IPS DF 6.9 (cell line): ENCODE data around the gene RNF34.

Source experiments
- DNase-seq: peaks from one replicate; pipeline ENCODE4 v3.0.0-alpha.2; 2013; ENCODE audit warnings: low read depth, low spot score
- H3K27ac ChIP-seq: one replicate; pipeline ENCODE4 v1.5.1; 2013; ENCODE audit warnings: low read length, control low read depth
- H3K27me3 ChIP-seq: 2 replicates; pipeline ENCODE4 v1.6.1; 2013; ENCODE audit warnings: mild to moderate bottlenecking, low read length; ENCODE audit not compliant: control insufficient read depth, insufficient read depth
- H3K36me3 ChIP-seq: 2 replicates; pipeline ENCODE4 v1.6.1; 2013; ENCODE audit warnings: low read length; ENCODE audit not compliant: control insufficient read depth, insufficient read depth
- H3K4me1 ChIP-seq: 2 replicates; pipeline ENCODE4 v1.6.1; 2013; ENCODE audit warnings: low read length; ENCODE audit not compliant: control insufficient read depth, insufficient read depth
- H3K4me3 ChIP-seq: 2 replicates; pipeline ENCODE4 v1.5.1; 2013; ENCODE audit warnings: mild to moderate bottlenecking, low read length
- H3K9me3 ChIP-seq: 2 replicates; pipeline ENCODE4 v1.6.1; 2013; ENCODE audit warnings: low read length, inconsistent platforms; ENCODE audit not compliant: control insufficient read depth, insufficient read depth
- WGBS: extraction: QIAGEN DNeasy Blood & Tissue Kit; methylation state at CpG from one replicate; pipeline ENCODE4 v1.1.7; 2013; ENCODE audit warnings: mixed read lengths, missing lambda C conversion rate; ENCODE audit not compliant: insufficient read length, insufficient coverage; 5-methylcytosine and 5-hydroxymethylcytosine counted together

Gene RNF34

DNA sequence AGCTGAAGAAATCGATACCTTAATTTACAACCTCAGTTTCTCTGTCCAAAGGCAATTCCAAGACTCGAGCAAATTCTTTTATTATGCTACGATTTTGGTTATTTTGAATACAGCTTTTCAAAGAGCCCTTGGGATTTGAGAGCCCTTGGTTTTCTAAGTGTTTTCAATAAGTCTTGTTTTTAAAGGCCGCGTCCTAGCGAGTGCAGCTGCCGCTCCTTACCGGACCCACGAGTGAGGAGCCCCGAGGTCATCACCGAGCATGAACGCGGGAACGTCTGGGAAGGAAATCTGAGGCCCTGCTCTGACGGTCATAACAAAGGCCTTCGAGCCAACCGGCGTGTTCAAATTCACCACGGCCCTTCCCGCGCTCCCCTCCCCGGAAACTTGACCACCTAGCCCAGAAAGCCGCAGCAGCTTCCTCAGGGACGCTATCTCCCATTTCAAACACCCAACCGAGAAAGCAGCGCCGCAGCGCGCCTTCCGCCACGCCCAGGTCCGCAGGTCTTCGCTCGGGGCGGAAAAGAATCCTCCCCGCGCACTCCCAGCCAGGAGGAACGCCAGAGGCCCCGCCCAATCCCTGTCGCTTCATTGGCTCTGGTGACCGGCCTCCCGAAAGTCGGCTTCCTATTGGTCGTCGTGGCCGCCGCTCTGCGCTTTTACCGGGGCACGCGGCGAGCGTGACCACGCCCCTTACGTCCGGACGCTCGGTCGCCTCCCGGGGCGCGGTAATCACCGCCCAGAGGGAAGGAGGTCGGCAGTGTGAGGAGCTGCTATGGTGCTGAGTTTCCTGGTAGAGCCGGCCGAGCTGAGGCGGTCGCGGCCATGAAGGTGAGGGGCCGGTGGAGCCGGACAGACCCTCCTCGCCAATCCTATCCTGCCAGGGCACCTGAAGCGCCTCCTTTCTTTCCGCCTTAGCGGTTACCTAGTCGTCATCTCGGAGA is at the start of gene RNF34:
Gene RNF34, plus strand, starts transcription at position 728 of the 941 bp plus-strand sequence. Its CDS starts 95 bp downstream, at position 823.
- no peaks in the 10 kb centered on the region for H3K27me3 ChIP-seq
- H3K4me3 ChIP-seq, result peak within 1 kb of the TSS; percentile 85
- DNase-seq, result peak; percentile 97
- H3K4me1 ChIP-seq, result no peaks in the 10 kb centered on the region
- H3K36me3 ChIP-seq, result no peaks in the 10 kb centered on the region
- WGBS, result no CpG with 5 or more reads among the region's 77 CpGs
- no peaks in the 10 kb centered on the region for H3K9me3 ChIP-seq
- no peak within 1 kb of the TSS for H3K27ac ChIP-seq

GRCh38 chr12:121351820-121352681 is 47.9 kb upstream of the RNF34 start, which contains the start of gene ANAPC5:
Gene ANAPC5, minus strand, starts transcription at chr12:121352411. Its CDS starts 71 bp downstream, at chr12:121352340.
- no peak within 1 kb of the TSS for H3K27ac ChIP-seq
- no CpG with 5 or more reads among the region's 49 CpGs for WGBS

GRCh38 chr12:121352682-121353018 is 47.3 kb upstream of the RNF34 start:
- DNase-seq, result no peak
- no peaks in the 10 kb centered on the region for H3K4me1 ChIP-seq
- peak overlapping the region; percentile 93; the same call in 1 of the 2 replicates for H3K4me3 ChIP-seq
- no peaks in the 10 kb centered on the region for H3K36me3 ChIP-seq
- H3K27ac ChIP-seq, result no peak overlapping the region
- H3K27me3 ChIP-seq, result no peaks in the 10 kb centered on the region
- no CpG with 5 or more reads among the region's 12 CpGs for WGBS
- H3K9me3 ChIP-seq, result no peaks in the 10 kb centered on the region

More at GRCh38 chr12:121351820-121352681, 47.9 kb upstream of the RNF34 start, which contains the start of gene ANAPC5:
- Histone ChIP-seq H3K4me1 (no peaks in the 10 kb centered on the region), H3K27me3 (no peaks in the 10 kb centered on the region), H3K36me3 (no peaks in the 10 kb centered on the region), H3K9me3 (no peaks in the 10 kb centered on the region), H3K4me3 (peak within 1 kb of the TSS; percentile 93)
- DNase-seq, result peak; percentile 93

DNA sequence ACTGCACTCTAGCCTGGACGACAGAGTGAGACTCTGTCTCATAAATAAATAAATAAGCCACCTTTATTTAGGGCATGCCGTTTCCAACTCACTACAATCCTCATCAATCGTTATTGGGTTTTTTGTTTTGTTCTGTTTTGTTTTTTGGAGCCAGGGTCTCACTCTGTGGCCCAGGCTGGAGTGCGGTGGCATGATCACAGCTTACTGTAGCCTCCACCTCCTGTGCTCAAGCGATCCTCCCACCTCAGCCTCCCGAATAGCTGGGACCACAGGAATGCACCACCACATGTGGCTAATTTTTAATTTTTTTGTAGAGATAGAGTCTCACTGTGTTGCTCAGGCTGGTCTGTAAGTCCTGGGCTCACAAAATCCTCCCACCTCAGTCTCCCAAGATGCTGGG is 44.1 kb upstream of the RNF34 start:
- DNase-seq, result no peak
- no peaks in the 10 kb centered on the region for H3K27me3 ChIP-seq
- no CpG with 5 or more reads among the region's 6 CpGs for WGBS
- no peak overlapping the region for H3K4me3 ChIP-seq
- H3K4me1 ChIP-seq, result no peaks in the 10 kb centered on the region
- H3K9me3 ChIP-seq, result no peaks in the 10 kb centered on the region
- H3K27ac ChIP-seq, result no peak overlapping the region
- H3K36me3 ChIP-seq, result no peaks in the 10 kb centered on the region

GRCh38 chr12:121356657-121357056 is 43.3 kb upstream of the RNF34 start:
- Histone ChIP-seq H3K9me3 (no peaks in the 10 kb centered on the region), H3K4me1 (no peaks in the 10 kb centered on the region), H3K27me3 (no peaks in the 10 kb centered on the region), H3K27ac (no peak overlapping the region), H3K4me3 (no peak overlapping the region), H3K36me3 (no peaks in the 10 kb centered on the region)
- WGBS, result no CpG with 5 or more reads among the region's 3 CpGs
- DNase-seq, result no peak

GRCh38 chr12:121357331-121357730 is 42.6 kb upstream of the RNF34 start:
- no peak for DNase-seq
- no peaks in the 10 kb centered on the region for H3K27me3 ChIP-seq
- H3K9me3 ChIP-seq, result no peaks in the 10 kb centered on the region
- H3K27ac ChIP-seq, result no peak overlapping the region
- H3K4me1 ChIP-seq, result no peaks in the 10 kb centered on the region
- H3K4me3 ChIP-seq, result no peak overlapping the region
- WGBS, result no CpG with 5 or more reads among the region's 4 CpGs
- no peaks in the 10 kb centered on the region for H3K36me3 ChIP-seq

DNA sequence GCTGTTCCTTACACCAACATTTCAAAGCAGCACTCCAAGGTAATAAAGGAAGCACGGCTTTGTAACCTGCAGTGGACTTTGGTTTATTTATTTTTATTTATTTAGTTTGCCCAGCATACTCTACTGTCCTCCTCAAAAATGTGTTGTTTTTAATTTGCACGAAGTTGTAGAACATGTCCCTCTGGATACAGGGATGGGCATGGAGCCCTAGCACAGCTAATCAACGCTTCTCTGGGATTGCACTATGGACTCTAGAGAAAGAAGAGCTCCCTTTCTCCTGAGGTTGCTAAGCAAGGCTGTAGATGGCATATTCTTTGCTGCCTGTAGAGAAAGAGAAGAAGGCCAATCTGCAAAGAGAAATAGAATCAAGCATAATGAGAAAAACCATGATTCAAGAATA is 41.8 kb upstream of the RNF34 start:
- no peak for DNase-seq
- WGBS, result no CpG with 5 or more reads among the region's 3 CpGs

GRCh38 chr12:121364683-121365121 is 35.2 kb upstream of the RNF34 start:
- WGBS, result 100% methylated on average over 3 of the region's 5 CpGs
- Histone ChIP-seq H3K27me3 (no peaks in the 10 kb centered on the region), H3K36me3 (no peaks in the 10 kb centered on the region), H3K4me3 (no peak overlapping the region), H3K9me3 (no peaks in the 10 kb centered on the region), H3K4me1 (no peaks in the 10 kb centered on the region), H3K27ac (no peak overlapping the region)
- DNase-seq, result no peak

More for the DNA sequence above, 41.8 kb upstream of the RNF34 start:
- H3K27me3 ChIP-seq, result no peaks in the 10 kb centered on the region
- no peaks in the 10 kb centered on the region for H3K9me3 ChIP-seq
- no peak overlapping the region for H3K4me3 ChIP-seq
- H3K27ac ChIP-seq, result no peak overlapping the region
- H3K36me3 ChIP-seq, result no peaks in the 10 kb centered on the region
- no peaks in the 10 kb centered on the region for H3K4me1 ChIP-seq

DNA sequence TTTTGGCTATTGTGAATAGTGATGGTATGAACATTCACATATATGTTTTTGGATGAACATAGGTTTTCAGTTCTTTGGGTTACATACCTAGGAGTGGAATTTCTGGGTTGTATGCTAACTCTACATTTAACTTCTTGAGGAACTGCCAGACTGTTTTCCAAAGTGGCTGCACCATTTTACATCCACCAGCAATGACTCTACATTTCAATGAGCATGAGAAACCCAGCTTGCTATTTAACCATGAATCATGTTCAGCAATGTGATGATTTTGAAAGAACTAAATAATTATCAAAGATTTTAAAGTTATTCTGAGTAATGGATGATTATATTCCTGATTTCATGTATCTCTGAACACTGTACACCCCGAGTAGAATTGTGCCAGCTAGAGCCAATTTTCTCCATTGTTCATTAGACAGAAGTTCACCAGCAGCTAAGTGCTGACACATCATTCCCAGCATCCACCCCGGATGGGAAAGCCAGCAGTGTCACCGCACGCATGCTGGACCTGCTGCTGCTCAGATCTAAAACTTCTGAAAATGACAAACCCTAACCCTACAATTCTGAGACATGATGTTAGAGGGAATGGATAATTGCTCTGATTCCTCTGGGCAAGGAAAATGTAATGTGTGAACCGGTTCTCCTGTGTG is 34.4 kb upstream of the RNF34 start:
- Histone ChIP-seq H3K36me3 (no peaks in the 10 kb centered on the region), H3K4me3 (no peak overlapping the region), H3K9me3 (no peaks in the 10 kb centered on the region), H3K27ac (no peak overlapping the region), H3K4me1 (no peaks in the 10 kb centered on the region), H3K27me3 (no peaks in the 10 kb centered on the region)
- no CpG with 5 or more reads among the region's 5 CpGs for WGBS
- no peak for DNase-seq

DNA sequence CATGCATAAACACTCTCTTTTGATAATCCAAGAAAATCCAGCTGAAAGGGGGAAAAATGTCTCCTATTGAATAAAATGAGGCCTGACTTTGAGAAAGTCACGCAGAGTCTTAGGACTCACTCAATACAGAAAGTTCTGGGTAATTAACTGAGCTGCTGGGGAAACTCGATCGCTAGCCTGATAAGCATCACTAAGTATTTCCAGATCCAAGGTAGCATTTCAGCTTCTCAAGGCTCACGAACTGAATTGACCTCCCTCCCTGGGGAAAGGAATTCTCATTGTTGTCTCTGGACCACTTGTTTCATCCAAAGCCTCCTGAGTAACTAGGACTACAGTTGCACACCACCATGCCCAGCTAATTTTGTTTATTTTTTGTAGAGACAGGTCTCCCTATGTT is 33.9 kb upstream of the RNF34 start:
- WGBS, result no CpG with 5 or more reads among the region's 4 CpGs
- DNase-seq, result no peak
- H3K27ac ChIP-seq, result no peak overlapping the region

More for the DNA sequence above, 33.9 kb upstream of the RNF34 start:
- H3K4me1 ChIP-seq, result no peaks in the 10 kb centered on the region
- H3K36me3 ChIP-seq, result no peaks in the 10 kb centered on the region
- H3K27me3 ChIP-seq, result no peaks in the 10 kb centered on the region
- no peaks in the 10 kb centered on the region for H3K9me3 ChIP-seq
- no peak overlapping the region for H3K4me3 ChIP-seq
